Stimulated activated naive B cell treated with anti-CD40 and anti-IgM and Interleukin-4, amounts not matched to agents 10 μg/mL and 1 μg/mL and 100 μg/mL, for 72 hours (primary cell): ENCODE results near the gene PKIB.

Experiments
- ATAC-seq, 2 donors: fragments of 150-1000 bp; cut with Tn5 transposase; replicated peaks; 2 replicates each; pipeline ENCODE4 v1.10.0; 2021; ENCODE audit warnings: moderate library complexity in 1 of 2
- DNase-seq: peaks from one replicate; pipeline ENCODE4 v3.0.0; 2021
- H3K27ac Mint-ChIP-seq: one replicate; pipeline ENCODE4 v1.8.0; 2022; ENCODE audit warnings: mild to moderate bottlenecking, mixed read lengths
- H3K27me3 Mint-ChIP-seq, 2 donors: one replicate each; pipeline ENCODE4 v1.8.0; 2022; ENCODE audit warnings: mixed read lengths in 2 of 2
- H3K36me3 Mint-ChIP-seq, 2 donors: one replicate each; pipeline ENCODE4 v1.8.0; 2022; ENCODE audit warnings: mixed read lengths in 2 of 2, mild to moderate bottlenecking in 1 of 2
- H3K4me1 Mint-ChIP-seq, 2 donors: one replicate each; pipeline ENCODE4 v1.8.0; 2022; ENCODE audit warnings: mixed read lengths in 2 of 2, mild to moderate bottlenecking in 1 of 2
- H3K4me3 Mint-ChIP-seq, 2 donors: one replicate each; pipeline ENCODE4 v1.8.0; 2022; ENCODE audit warnings: mild to moderate bottlenecking in 2 of 2, mixed read lengths in 2 of 2, moderate library complexity in 1 of 2
- H3K9me3 Mint-ChIP-seq, 2 donors: one replicate each; pipeline ENCODE4 v1.8.0; 2022; ENCODE audit warnings: mixed read lengths in 2 of 2, mild to moderate bottlenecking in 1 of 2

Gene PKIB

DNA sequence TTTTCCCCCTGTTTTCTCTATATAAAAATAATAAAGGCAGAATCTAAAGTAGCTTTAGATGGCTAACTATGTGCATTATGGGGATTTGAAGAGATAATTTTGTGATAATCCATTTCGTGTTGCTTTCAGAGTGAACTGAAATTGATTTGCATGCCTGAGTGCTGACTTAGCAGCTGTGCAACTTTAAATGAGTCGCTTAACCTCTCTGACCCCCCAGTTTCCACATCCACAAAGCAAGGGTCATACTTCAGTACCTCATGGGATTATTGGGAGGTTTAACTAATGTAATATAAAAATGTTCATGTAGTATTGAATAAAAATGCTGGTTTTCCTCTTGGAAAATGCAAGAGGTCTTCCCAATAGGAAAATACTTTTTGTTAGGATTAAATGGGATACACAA, 105.5 kb downstream of the PKIB start:
- Mint-ChIP-seq H3K4me3 (no peak overlapping the region), H3K27ac (no peak overlapping the region), H3K4me1 (peaks cover 0 to 35% of the 10 kb centered on the region in 2 donors), H3K27me3 (peaks cover 0 to 4% of the 10 kb centered on the region in 2 donors), H3K36me3 (no peaks in the 10 kb centered on the region), H3K9me3 (peaks cover 0 to 4% of the 10 kb centered on the region in 2 donors)
- ATAC-seq (no peak), DNase-seq (no peak)

GRCh38 chr6:122717350-122717749, 107.1 kb downstream of the PKIB start:
- no peak for ATAC-seq
- no peak overlapping the region for H3K4me3 Mint-ChIP-seq
- no peaks in the 10 kb centered on the region for H3K36me3 Mint-ChIP-seq

GRCh38 chr6:122718616-122719015, 108.4 kb downstream of the PKIB start:
- Mint-ChIP-seq H3K9me3 (peaks cover 0 to 4% of the 10 kb centered on the region in 2 donors), H3K27ac (no peak overlapping the region), H3K36me3 (no peaks in the 10 kb centered on the region), H3K4me1 (peaks cover 0 to 10% of the 10 kb centered on the region in 2 donors), H3K4me3 (no peak overlapping the region), H3K27me3 (peaks cover 0 to 4% of the 10 kb centered on the region in 2 donors)
- DNase-seq, result no peak
- no peak for ATAC-seq

More at GRCh38 chr6:122717350-122717749, 107.1 kb downstream of the PKIB start:
- DNase-seq, result no peak
- peaks cover 0 to 21% of the 10 kb centered on the region in 2 donors for H3K4me1 Mint-ChIP-seq
- peaks cover 0 to 4% of the 10 kb centered on the region in 2 donors for H3K9me3 Mint-ChIP-seq
- H3K27ac Mint-ChIP-seq, result no peak overlapping the region
- peaks cover 0 to 4% of the 10 kb centered on the region in 2 donors for H3K27me3 Mint-ChIP-seq

- Mint-ChIP-seq H3K27me3 (peaks cover 0 to 4% of the 10 kb centered on the region in 2 donors), H3K9me3 (peaks cover 0 to 4% of the 10 kb centered on the region in 2 donors), H3K36me3 (no peaks in the 10 kb centered on the region), H3K27ac (no peak overlapping the region), H3K4me1 (peaks cover 0 to 10% of the 10 kb centered on the region in 2 donors), H3K4me3 (no peak overlapping the region)
- ATAC-seq (no peak), DNase-seq (no peak)
Observed at GRCh38 chr6:122719176-122719575, 109.0 kb downstream of the PKIB start.

GRCh38 chr6:122722746-122723145, 112.5 kb downstream of the PKIB start:
- DNase-seq (no peak), ATAC-seq (no peak)
- H3K4me3 Mint-ChIP-seq, result no peak overlapping the region
- no peak overlapping the region for H3K27ac Mint-ChIP-seq
- no peaks in the 10 kb centered on the region for H3K36me3 Mint-ChIP-seq
- H3K9me3 Mint-ChIP-seq, result peaks cover 0 to 4% of the 10 kb centered on the region in 2 donors
- H3K4me1 Mint-ChIP-seq, result no peaks in the 10 kb centered on the region
- peaks cover 0 to 4% of the 10 kb centered on the region in 2 donors for H3K27me3 Mint-ChIP-seq

DNA sequence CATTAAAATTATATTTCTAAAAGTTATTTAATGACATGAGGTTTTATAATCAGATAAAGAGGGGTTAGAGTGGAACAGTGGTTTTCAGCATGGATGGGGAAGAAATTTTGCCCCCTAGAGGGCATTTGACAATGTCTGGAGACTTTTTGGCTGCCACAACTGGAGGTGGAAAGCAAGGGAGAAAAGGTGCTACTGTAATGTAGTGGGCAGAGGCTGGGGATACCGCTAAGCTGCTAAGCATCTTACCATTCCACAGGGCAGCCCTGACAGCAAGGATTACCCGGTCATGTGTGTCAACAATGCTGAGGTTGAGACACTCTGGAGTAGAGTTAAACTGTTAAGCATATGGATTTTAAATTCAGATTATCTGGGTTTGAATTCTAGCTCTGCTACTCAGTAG, 116.4 kb downstream of the PKIB start:
- Mint-ChIP-seq H3K4me1 (no peaks in the 10 kb centered on the region), H3K36me3 (no peaks in the 10 kb centered on the region), H3K27me3 (no peaks in the 10 kb centered on the region), H3K4me3 (no peak overlapping the region), H3K9me3 (no peaks in the 10 kb centered on the region), H3K27ac (no peak overlapping the region)
- peak; percentile 39 to 55 for ATAC-seq
- no peak for DNase-seq

- Mint-ChIP-seq H3K36me3 (no peaks in the 10 kb centered on the region), H3K4me1 (no peaks in the 10 kb centered on the region), H3K27ac (no peak overlapping the region), H3K9me3 (no peaks in the 10 kb centered on the region), H3K27me3 (no peaks in the 10 kb centered on the region), H3K4me3 (no peak overlapping the region)
- no peak for DNase-seq
- no peak for ATAC-seq
Observed at GRCh38 chr6:122727244-122727643, 117.0 kb downstream of the PKIB start.

DNA sequence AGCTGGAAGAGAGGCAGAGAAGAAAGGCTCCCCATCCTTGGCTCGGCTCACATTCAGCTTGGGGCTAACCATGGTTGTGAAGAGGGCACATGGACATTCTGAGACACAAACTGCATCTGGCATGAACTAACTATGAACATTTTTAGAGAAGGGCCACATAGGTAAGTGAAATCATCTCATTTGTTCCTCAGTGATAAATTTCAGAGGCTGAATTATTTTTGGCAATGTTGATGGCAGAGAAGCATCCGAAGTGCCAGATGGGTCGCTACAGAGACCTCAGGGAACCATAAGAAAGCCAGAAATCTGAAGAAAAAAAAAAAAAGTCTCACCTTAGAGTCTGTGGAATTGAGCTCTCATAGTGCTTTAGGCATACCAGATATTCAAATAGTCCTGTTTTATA, 120.1 kb downstream of the PKIB start:
- Mint-ChIP-seq H3K27me3 (peaks cover 4 to 6% of the 10 kb centered on the region in 2 donors), H3K4me3 (no peak overlapping the region), H3K4me1 (no peaks in the 10 kb centered on the region), H3K27ac (no peak overlapping the region), H3K9me3 (no peaks in the 10 kb centered on the region), H3K36me3 (no peaks in the 10 kb centered on the region)
- ATAC-seq (no peak), DNase-seq (no peak)

- Mint-ChIP-seq H3K27me3 (peaks cover 4 to 6% of the 10 kb centered on the region in 2 donors), H3K27ac (no peak overlapping the region), H3K36me3 (no peaks in the 10 kb centered on the region), H3K4me3 (no peak overlapping the region), H3K4me1 (no peaks in the 10 kb centered on the region), H3K9me3 (no peaks in the 10 kb centered on the region)
- DNase-seq, result no peak
- no peak for ATAC-seq
Observed at GRCh38 chr6:122730775-122731386, 120.7 kb downstream of the PKIB start.

DNA sequence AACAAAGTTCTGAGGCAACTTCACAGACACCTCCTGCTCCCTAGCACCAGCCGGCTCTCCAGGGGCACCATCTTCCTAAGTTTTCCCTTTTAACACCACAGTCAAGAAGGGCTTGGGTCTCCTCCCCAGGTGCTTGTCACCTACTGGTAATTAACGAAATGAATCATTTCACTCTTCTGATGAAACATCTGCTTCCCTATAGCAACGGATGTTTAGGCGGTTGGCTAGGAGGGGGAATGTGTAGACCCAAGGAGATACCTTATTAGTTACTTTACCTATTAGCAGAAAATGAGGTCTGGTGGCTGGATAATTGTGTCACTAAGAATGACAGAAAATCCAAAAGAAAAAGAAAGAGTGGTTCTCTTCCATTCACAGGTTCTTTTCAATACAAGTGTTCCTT, 123.1 kb downstream of the PKIB start:
- Mint-ChIP-seq H3K27ac (no peak overlapping the region), H3K9me3 (no peaks in the 10 kb centered on the region), H3K4me1 (no peaks in the 10 kb centered on the region), H3K36me3 (no peaks in the 10 kb centered on the region), H3K4me3 (no peak overlapping the region), H3K27me3 (peaks cover 4 to 6% of the 10 kb centered on the region in 2 donors)
- DNase-seq (no peak), ATAC-seq (no peak)

- peaks cover 4 to 6% of the 10 kb centered on the region in 2 donors for H3K27me3 Mint-ChIP-seq
- H3K4me3 Mint-ChIP-seq, result no peak overlapping the region
- H3K4me1 Mint-ChIP-seq, result no peaks in the 10 kb centered on the region
- no peak for DNase-seq
- no peaks in the 10 kb centered on the region for H3K9me3 Mint-ChIP-seq
- H3K36me3 Mint-ChIP-seq, result no peaks in the 10 kb centered on the region
- no peak overlapping the region for H3K27ac Mint-ChIP-seq
- no peak for ATAC-seq
Observed at GRCh38 chr6:122734529-122735395, 124.6 kb downstream of the PKIB start.

- DNase-seq, result no peak
- H3K36me3 Mint-ChIP-seq, result no peaks in the 10 kb centered on the region
- no peak for ATAC-seq
- no peak overlapping the region for H3K27ac Mint-ChIP-seq
- H3K9me3 Mint-ChIP-seq, result no peaks in the 10 kb centered on the region
- H3K4me3 Mint-ChIP-seq, result no peak overlapping the region
- H3K4me1 Mint-ChIP-seq, result no peaks in the 10 kb centered on the region
- peaks cover 4 to 6% of the 10 kb centered on the region in 2 donors for H3K27me3 Mint-ChIP-seq
Observed at GRCh38 chr6:122735582-122735981, 125.4 kb downstream of the PKIB start.

DNA sequence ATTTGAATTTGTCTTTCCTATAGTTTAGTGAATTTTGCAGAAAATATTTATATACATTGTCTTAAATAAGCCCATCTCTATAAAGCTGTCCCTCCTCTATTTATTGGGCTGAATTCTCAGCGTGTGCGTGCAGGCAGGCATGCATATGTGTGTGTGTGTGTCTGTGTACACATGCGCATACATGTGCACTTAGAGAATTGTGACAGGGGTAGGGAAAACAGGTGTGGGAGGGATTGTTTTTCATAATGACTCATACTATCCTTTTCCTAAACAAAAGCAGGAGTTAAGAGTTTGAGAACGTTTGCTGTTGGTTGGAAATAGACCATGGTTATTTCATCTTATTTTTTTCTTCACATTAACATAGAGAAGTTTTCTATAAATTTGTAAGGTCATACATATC, 126.0 kb downstream of the PKIB start:
- no peaks in the 10 kb centered on the region for H3K9me3 Mint-ChIP-seq

DNA sequence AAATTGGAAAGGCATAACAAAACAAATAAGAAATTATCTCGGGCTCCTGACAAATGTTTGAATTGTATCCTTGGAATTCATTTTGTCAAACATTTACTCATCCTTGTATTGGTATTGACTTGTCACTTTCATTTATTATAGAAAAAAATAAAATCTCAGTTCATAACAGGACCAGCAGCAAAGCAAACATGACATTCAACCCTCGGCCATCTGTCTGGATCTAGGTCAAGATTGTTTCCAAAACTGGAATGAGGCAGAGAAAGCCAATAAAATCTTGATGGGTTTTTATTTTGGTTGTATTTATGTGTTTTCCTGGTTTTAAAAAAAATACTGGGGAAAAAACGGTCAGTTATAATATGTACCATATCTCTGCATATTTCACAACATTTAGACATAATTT, 126.4 kb downstream of the PKIB start:
- Mint-ChIP-seq H3K27me3 (peaks cover 4 to 6% of the 10 kb centered on the region in 2 donors), H3K9me3 (no peaks in the 10 kb centered on the region), H3K27ac (no peak overlapping the region), H3K36me3 (no peaks in the 10 kb centered on the region), H3K4me3 (no peak overlapping the region), H3K4me1 (no peaks in the 10 kb centered on the region)
- no peak for ATAC-seq
- no peak for DNase-seq

More for the DNA sequence above, 126.0 kb downstream of the PKIB start:
- peaks cover 4 to 6% of the 10 kb centered on the region in 2 donors for H3K27me3 Mint-ChIP-seq
- H3K4me1 Mint-ChIP-seq, result no peaks in the 10 kb centered on the region
- H3K36me3 Mint-ChIP-seq, result no peaks in the 10 kb centered on the region
- no peak overlapping the region for H3K27ac Mint-ChIP-seq
- DNase-seq (no peak), ATAC-seq (no peak)
- no peak overlapping the region for H3K4me3 Mint-ChIP-seq

- no peaks in the 10 kb centered on the region for H3K27me3 Mint-ChIP-seq
- H3K9me3 Mint-ChIP-seq, result no peaks in the 10 kb centered on the region
- H3K27ac Mint-ChIP-seq, result no peak overlapping the region
- no peaks in the 10 kb centered on the region for H3K4me1 Mint-ChIP-seq
- ATAC-seq (no peak), DNase-seq (no peak)
- H3K36me3 Mint-ChIP-seq, result no peaks in the 10 kb centered on the region
- H3K4me3 Mint-ChIP-seq, result no peak overlapping the region
Observed at GRCh38 chr6:122740091-122740490, 129.9 kb downstream of the PKIB start.
